HG03520 (cell line): ENCODE data around the gene CHST11.

Source experiments
- ATAC-seq: cut with Tn5 transposase; IDR thresholded peaks from one replicate; pipeline ENCODE4 v1.9.1; 2021; ENCODE audit warnings: mild to moderate bottlenecking, moderate library complexity; ENCODE audit not compliant: unreplicated experiment

The CHST11 gene

DNA sequence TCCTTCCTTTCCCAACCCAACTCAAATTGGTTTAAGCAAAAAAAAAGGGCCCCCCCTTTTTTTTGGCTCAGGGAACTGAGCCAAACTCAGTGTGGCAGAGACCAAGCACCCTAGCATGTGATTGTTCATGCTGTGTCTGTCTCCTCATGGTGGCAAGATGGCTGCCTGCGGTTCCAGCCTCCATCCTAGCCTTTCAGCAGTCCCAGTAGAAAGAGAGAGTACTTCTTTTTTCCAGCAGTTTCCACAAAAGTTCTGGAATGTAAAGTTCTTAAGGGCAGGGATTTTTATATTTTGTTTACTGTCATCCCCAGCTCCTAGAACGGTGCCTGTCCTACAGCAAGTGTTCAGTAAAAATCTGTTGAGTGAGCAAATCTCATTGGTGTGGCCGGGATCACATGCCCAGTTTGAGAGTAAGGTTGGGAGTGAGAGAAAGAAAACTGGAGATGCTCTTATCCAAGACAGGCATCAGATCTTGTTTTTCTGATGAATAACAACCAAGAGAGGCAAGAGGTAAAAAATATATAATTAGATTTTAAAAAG, 22.4 kb downstream of the CHST11 start:
- ATAC-seq: no peak

DNA sequence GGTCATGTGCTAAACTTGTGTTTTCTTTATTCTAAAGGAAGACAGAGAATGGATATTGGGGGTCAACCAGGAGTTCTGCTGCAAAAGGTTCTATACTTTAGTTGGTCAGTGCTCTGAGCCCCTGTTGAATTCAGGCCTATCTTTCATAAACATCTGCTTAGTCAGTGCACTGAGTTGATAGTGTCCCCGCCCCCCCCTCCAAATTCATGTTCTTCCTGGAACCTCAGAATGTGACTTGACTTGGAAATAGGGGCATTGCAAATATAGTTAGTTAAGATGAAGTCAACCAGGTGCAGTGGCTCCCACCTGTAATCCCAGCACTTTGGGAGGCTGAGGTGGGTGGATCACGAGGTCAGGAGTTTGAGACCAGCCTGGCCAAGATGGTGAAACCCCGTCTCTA, 23.3 kb downstream of the CHST11 start:
- no peak for ATAC-seq

DNA sequence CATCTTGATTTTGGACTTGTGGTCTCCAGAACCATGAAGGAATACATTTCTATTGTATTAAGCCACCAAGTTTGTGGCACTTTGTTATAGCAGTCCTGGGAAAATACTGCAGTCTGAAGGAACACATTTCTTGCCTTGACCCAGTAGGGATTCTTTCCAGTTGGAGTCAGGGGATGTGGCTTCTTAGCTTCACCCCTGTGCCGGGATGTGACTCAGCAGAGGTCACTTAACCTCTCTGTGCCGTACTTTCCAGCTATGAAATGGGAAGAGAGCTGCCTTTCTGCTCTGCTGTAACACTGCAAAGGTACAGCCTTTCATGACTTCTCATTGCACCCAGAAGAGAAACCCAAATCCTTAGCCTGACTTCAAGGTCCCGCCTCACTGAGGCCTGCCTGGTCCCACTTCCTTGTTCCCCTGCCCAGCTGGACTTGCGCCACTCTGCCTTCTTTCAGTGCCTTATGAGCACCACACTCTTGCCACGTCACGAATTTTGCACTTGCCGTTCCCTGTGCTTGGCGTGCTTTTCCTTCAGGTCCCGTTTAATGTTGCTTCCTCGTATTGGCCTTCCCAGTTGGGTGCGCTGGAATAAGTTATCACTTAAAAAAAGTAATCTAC, 24.2 kb downstream of the CHST11 start:
- no peak for ATAC-seq

DNA sequence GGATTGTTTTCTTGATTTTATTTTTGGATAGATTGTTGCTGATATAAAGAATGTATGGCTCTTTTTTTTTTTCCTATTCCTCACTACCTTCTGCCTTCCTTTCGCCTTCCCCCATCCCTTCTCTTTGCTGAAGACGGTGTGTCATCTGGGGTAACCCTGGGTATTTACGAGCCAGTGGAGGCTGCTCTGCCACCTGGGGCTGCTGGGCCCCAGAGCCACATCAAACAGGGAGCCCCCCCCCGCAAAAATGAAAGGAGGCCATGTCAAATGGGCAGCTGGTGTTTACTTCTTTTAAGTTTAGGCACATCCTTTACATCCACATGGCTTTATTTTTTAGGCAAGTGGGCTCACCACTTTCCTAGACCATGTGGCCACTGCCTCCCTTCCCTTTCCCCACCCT, 25.4 kb downstream of the CHST11 start:
- no peak for ATAC-seq

DNA sequence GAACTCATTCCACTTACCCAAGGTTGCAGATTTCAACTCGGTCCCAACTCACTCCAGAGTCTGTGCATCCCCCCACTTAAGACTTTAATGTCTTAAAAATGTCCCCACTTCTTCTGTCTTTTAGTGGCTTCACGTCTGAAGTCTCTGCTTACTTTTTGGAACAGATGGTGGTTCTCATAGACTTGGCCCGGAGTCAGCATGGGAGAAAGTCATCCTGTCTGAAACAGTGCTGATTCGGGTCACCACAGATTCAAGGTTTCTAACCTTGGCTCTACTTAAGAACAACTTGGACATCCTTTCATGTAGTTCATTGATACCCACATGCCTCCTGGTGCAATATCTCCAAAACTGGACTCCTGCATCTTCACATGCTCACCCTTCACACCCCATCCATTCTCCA, 26.0 kb downstream of the CHST11 start:
- ATAC-seq: no peak

DNA sequence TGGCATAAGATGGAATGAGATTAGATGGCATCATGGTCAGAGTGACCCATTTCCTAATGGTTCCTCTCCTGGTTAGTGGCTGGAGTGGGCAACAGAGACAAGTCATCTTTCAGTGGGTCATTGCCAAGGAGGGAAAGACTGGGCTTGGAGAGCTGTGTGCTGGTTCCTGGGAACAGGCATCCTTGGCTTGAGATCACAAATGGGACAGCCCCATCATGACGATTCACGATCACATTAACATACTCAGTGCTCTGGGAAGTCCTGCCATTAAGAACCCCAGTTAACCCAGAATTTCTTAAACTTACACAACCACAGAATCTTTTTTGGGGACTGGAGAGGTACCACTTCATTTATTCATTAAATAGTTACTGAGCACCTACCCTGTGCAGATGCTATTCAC, 27.3 kb downstream of the CHST11 start:
- ATAC-seq: no peak

DNA sequence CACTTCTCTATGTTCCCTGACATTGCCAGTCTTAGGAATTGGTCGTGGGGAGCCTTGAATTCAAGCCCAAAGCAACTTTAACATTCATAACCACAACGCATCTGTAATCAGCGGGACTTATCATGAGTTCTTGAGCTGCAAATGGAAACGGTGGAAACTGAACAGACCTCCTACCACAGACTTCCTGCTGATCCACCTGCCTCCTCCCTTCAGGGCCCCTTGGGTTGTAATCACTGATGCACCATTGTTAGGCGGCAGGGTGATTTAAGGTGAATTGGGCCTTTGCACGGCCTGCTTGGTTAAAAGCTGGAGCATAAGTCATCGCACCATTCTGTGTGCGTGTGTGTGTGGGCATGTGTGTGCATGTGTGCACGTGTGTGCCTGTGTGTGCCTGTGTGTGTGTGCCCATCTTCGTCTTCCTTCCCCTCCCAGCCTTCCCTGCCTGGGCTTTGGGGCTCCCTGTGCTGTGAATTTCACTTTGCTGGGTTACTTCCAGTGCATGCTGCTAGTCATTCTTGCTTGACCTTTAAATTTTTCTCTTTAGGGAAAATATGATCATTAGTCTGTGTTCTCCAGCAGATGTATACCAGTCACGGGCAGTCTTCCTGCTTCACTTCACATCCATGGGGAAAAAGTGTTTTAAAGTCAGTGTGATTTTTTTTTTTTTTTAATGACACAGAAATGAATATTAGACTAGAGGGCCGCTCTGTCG, 29.1 kb downstream of the CHST11 start:
- no peak for ATAC-seq

DNA sequence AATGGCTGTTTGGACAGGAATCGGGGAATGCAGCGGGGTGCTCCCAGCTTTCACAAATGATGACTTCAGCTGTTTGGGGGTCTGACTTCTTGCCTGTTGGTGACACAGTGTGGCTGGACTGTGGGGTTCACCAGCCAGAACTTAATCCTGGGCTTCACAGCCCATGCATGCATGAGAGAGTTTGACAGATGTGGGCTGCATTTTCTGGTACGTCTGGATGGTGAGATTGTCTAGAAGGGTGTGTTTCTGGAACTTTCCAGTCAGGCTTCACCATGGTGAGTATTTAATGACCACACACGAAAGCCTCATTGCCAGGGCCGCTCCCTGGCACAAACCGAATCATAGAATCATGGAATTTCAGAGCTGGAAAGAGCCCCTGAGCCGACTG, 29.6 kb downstream of the CHST11 start:
- no peak for ATAC-seq

DNA sequence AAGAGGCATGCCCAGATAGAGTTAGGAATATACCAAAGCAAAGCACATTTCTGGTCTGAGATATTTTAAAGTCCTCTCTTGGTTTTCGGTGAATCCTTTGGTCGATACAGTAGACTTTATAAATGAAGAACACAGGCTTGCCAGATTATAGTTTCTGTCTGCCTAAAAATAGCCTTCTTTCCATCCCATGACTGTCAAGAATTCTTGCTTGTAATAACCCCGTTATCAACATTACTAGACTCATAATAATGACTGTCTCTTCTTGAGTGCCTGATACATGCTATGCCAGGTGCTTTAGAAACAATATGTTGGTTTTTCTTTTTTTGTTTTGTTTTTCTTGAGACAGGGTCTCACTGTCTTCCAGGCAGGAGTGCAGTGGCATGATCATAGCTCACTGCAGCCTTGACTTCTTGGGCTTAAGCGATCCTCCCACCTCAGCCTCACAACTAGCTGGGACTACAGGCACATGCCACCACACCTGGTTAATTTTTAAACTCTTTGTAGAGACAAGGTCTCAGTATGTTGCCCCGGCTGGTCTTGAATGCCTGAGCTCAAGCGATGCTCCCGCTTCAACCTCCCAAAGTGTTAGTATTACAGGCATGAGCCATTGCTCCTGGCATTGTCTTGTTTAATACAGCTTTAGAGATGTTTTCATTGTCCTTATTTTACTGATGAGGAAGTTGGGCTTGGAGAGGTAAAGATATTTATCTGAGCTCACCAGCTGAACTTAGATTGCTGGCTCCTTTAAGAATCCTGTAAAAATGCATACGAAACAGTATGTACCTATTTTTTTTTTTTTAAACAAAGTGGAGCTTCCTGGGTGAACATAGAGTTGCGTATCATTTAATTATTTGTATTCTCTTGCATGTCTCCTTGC, 30.4 kb downstream of the CHST11 start:
- ATAC-seq: no peak

DNA sequence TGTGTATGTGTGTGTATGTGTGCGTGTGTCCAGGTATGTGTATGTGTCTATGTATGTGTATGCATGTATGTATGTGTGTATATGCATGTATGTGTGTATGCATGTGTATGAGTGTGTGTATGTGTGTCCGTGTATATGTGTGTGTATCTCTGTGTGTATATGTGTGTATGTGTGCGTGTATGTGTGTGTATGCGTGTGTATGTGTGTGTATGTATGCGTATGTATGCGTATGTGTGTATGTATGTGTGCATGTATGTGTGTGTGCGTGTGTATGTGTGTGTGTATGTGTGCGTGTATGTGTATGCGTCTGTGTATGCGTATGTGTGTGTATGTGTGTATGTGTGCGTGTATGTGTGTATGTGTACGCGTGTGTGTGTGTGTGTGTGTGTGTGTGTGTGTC, 31.6 kb downstream of the CHST11 start:
- ATAC-seq: no peak

DNA sequence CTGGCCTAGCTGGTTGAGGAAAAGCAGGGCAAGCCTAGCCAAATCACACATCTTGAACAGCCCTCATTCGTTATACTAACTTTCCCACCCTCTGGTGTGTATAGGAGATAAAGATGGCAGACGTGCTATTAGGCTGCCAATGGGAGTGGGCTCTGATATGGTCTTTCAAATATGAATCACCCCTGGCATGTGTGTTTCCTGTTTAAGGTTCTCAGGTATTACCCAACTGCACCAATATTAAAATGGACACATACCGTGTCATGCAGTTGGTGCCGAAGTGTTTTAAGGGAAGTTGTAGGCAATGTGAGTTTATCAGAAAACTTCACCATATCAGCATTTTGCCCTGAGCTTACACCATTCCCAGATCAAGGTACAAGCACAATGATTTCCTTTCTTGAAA, 33.4 kb downstream of the CHST11 start:
- no peak for ATAC-seq

DNA sequence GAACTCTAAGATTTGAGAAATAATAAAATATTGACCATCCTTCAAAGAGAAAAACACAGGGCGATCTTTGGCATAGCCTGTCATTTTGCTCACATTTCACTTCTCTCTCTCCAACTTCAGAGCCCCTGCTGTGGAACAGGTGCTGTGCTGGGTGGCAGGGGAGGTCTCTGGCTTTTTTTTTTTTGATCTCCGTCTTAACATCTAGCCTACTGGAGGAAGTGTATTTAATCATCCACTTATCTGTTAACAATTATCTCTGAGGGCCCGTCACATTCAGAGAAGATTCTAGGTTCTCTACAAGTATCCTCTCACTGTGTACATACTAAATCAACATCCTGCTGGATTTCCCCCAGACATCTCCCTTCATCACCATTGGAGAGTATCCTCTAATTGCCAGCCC, 34.1 kb downstream of the CHST11 start:
- ATAC-seq: no peak

DNA sequence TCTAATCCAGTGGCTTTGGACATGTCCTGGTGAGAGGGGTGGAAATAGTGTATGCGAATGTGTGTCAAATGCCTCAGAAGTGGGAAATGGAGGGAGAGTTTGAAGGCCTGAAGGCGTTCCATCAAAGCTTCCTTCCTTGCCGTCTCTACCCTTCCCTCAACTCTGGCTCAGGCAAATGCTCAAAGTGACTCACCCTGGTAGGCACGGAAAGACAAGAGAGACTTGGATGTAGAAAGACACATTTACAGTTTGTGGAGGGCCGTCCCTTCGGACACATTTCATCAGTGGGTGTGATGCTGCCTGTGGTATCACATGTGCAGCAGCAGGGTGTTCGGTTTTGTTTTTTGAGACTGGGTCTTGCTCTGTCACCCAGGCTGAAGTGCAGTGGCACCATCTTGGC, 36.7 kb downstream of the CHST11 start:
- ATAC-seq: no peak

DNA sequence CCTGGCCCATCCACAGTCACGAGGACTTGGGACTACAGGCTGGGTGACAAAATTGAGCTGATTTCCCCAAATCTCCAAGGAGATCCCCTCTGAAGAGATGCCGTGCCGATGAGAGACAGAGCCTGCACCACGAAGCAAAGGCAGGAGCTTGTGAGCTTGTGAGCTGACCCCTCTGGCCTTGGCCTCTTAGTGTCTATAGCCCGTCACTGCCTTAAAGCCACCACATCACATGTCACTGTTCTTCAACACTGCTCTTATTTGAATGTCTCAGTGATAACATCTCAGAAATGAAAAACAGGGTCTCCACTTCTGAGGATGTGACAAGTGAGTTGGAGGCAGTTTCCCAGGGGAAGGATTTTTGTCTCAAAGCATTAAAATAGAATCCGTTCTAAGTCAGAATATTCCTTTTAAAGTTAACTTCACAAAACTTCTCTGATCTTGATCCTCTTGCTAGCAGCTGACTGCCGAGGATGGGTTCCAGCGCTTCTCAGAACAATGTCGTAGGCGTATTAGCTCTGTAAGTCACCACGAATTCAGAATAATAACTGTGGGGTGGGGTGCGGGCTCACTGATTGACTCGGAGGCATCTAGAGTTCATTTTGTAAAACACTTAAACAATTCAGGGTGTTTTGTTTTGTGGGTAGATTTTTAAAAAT, 37.5 kb downstream of the CHST11 start:
- ATAC-seq: no peak

DNA sequence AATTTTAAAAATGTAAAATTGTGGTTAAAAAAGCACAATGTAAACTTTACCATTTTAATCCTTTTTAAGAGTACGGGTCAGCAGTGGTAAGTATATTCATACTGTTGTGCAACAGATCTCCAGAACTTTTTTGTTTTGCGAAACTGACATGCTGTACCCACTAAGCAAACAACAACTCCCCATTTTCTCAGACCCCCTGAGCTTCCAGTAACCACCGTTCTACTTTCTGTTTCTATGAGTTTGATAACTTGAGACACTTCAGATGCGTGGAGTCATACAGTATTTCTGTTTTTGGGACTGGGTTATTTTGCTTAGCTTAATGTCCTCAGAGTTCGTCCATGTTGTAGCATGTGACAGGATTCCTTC, 38.0 kb downstream of the CHST11 start:
- no peak for ATAC-seq

DNA sequence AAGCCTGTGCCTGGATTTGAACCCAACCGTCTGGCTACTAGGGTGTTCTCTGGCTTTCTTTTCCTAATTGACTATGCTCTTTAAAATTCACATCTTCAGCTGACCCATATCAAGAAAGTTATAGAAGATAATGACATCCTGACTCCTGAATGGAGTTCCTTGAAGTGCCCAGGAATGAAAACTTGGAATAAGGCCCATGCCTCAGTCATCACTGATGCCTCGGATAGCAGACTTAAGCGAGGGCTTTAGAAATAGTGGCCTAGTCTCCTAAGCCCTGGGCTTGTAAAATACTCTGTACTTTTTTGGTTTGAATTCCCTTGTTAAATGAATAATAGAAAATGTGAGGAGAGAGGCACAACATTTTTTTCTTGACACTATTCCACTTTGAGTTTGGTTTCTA, 39.0 kb downstream of the CHST11 start:
- no peak for ATAC-seq

DNA sequence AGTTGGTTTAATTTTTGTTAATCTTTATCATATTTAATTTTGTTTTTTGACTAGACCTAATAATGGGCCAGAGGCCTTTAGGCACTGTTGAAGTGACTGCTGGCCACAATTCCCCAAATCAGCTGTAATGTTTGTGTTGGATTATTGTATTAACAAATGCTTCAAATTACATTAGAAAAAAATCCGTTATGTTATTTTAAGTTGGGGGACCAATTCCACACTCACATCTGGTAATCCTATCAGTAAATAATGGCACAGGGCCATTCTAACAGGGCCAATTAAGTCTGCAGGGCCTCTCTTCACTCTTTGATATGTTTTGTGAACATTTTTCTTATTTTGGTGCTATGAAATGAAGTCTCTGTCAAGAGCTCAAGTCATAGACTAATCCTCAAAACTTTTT, 39.6 kb downstream of the CHST11 start:
- no peak for ATAC-seq

DNA sequence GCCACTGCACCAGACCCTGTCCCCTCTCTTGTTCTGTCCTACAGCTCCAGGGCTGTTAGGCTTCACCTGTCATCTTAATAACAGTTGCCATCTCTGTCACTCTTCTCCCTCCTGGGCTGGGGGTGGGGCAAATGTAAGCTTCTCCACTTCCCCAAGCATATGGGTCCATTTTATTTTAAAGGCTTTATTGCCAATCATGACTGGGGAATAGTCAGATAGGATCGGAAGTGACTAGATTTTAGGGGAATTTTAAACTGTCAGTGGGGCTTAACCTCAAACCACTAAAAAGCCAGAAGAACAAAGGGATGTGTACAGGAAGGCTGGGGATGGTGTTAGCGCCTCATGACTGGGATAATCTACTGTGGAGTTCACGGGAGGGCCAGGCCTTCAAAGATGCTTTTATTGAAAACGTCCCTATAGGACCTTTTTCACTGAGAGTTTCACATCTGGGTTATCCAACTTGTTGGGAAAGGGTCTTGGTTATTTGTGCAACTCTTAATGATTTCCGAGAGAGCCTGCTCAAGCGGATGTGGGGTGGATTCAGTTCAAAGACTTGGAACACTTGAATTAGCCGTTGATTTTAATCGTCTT, 41.6 kb downstream of the CHST11 start:
- ATAC-seq: no peak

DNA sequence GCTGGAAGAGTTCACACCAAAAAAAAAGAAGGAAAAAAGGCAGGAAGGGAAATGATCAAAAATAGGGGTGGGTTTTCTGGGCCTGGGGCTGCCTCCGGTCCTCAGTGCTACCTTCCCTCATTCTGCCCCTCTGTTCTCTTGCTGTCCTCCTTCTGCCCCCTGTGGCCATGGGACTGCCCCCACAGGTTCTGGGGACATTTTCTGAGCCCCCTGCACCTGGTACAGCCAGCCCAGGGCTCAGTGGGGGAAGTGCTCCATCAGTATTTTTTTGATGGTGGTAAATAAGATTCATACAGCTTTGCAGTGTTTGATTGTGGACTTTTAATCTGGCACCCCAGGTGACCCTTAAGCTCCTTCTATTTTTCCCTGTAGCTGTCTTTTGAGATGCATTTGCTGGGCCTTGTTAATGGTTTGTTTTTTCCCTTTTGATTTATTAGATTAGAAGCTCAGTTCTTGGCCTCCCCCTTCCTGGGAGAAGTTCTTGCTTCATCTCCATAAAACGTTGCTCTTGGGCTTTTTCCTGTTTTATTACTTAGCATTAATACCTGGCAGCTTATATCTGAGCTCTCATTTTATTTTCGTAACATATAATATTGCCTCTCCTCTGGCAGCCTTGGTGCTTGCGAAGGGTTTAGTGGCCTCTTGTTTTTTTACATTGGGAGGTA, 43.1 kb downstream of the CHST11 start:
- no peak for ATAC-seq

DNA sequence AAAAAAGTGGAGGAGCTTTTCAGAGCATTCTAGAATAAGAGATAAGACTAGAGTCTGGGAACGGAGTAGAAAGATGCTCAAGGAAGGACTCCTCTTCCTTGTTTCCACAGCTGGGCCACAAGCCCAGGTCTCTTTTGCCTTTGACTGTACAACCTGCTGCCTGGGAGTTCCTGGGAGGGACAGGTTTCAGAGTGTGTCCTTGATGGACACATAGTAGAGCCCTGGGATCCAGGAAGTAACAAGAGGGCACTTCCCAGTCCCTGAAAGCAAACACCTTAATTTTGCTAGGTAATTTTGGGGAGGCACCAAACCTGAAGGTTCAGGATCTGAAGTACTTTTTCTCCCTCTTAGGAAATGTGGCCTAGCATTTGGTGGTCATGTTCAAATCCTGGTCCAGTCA, 44.4 kb downstream of the CHST11 start:
- ATAC-seq: no peak
